Midbrain (tissue), 1 donor: ENCODE data around the gene AQP6.

ENCODE experiments used
- DNase-seq: peaks from one replicate; lab custom pipeline; 2025; lab: John Stamatoyannopoulos, UW

The AQP6 gene, protein sequence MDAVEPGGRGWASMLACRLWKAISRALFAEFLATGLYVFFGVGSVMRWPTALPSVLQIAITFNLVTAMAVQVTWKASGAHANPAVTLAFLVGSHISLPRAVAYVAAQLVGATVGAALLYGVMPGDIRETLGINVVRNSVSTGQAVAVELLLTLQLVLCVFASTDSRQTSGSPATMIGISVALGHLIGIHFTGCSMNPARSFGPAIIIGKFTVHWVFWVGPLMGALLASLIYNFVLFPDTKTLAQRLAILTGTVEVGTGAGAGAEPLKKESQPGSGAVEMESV

DNA sequence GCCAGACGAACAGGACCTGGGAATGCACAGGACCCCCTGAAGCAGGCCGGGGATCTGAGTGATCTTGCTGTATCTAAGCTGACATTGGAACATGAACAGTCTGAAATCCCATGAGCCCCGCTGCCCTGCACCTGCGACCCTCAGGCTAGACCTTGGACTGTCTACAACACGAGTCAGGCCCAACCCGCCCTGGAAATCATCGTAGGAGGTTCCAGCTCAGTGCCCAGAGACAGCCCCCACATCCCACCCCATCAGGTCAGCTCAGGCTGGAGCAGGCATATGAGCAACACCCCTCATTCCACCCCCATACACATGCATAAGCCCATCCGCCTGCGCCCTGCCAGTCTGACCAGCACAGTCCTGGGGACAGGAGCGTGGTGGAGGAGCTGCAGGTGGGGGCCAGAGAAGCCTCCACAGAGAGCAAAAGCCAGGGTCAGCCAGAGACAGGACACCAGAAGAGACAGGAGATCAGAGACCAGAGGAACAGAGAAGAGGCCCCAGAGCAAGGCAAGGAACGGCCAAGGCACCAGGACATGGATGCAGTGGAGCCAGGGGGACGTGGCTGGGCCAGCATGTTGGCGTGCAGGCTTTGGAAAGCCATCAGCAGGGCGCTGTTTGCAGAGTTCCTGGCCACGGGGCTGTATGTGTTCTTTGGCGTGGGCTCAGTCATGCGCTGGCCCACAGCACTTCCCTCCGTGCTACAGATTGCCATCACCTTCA lies at the start of gene AQP6:
Gene AQP6 (plus strand): TSS at position 307 of the 720 bp plus-strand sequence. CDS start 227 bp downstream, at position 534.
- no peak for DNase-seq

DNA sequence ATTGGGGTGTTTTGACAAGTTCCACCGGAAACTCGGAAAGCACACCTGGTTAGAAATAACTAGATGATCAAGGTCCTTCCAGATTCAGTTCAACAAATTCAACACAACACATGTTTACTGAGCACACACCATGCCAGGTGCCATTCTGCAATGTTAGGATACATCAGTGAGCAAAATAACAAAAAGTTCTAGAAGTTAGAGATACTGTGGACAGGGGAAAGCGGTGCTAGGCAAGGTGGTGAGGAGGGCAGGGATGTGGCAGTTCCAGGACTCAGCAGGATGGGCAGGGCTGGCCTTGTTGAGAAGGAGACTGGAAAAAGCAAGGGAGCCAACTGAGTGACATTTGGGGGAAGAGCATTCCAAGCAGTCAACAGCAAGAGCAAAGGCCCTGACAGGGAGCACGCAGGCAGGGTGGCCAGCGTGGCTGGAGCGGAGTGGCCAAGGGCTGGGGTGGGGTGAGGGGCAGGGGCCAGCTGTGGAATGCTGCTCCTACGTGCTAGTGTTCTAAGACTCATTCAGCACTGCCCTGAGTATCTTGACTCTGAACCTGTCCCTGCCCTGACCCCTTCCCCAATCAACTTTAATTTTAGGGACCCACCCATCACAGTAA lies 49.6 kb upstream of the AQP6 start:
- DNase-seq, result no peak

DNA sequence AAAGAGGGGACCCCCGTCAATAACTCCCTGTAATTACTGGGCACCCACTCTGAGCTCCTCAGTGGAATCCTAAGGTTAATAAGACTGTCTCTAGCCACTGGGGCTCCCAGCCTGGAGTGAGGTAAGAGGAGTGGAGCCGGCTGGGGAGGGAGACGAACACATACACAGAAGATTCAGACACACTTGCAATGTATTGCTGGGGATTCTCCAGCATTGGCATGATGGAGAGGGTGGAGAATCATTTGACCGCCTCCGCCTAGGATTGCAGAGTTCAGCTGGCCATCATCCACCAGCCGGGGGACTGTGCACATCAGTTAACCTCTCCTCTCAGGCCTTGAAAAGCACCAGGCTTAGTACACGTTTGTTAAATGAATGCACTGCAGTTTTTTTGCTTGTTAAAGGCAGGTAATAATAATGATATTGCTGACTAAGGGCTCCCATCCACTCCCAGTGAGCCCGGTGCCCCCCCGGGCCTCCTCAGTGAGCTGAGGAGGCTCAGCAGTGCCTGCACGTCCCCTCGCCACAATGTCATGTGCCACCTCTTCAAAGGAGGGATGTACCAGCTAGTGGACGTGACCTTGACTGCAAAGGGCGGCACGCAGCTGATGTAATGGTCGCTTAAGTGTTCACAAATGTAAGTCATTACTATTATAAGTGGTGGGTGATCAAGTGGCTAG lies 48.7 kb upstream of the AQP6 start:
- DNase-seq, result no peak

DNA sequence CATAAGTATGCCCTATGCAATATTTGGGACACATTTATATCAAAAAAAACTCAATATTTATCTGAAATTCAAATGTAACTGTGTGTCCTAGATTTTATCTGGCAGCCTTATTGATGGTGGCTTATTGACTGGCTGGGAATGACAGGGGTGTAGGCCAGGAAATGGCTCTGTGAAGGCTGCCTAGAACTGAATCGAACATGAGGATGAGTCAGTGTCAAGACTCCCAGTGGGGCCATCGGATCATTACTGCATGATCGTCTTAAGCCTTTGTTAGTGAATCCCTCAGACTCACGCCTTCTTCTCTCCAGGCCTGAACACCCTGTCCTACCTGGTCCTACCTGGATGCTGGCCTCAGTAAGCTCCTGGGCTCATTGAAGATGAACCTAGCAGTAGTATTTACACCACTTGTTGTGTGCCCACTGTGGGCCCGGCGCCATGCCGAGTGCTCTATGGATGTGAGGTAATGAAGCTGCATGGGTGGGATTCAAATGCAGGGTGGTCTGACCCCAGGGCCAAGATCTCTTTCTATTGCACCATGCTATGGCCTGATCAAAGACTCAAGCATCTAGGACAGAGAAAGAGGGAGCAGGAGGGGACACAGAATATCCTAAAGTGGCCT lies 48.0 kb upstream of the AQP6 start:
- DNase-seq, result no peak

DNA sequence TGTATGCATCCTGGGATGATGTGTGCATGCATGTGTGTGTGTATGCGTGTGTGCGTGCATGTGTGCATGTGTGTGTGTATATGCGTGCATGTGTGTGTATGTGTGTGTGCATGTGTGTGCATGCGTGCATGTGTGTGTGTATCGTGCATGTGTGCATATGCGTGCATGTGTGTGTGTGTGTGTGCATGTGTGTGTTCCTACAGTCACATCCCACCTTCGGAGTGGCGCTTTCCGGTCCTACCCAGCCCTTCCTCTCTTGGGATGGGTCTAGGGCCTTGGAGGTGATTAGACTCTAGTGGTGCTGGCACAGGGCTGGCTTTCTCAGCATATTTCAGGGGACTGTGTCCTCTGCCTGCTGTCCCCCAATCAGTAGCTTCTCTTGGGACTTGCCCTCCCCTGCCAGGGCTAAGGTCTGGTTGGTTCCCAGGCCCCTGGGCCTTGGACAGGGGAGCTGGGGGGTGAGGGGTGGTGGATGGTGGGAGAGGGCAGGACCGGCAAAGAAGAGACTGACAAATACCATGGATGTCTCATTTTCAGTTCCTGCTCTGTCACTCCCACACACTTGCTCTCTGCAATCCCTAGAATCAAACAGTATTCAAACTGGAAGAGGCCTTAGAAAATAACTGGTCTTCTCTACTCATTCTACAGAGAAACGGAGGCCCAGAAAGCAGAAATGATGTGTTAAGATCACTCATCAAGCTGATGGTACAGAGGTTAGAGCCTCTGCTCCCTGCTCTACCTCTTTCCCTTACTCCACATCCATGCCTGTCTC lies 47.1 kb upstream of the AQP6 start:
- no peak for DNase-seq

DNA sequence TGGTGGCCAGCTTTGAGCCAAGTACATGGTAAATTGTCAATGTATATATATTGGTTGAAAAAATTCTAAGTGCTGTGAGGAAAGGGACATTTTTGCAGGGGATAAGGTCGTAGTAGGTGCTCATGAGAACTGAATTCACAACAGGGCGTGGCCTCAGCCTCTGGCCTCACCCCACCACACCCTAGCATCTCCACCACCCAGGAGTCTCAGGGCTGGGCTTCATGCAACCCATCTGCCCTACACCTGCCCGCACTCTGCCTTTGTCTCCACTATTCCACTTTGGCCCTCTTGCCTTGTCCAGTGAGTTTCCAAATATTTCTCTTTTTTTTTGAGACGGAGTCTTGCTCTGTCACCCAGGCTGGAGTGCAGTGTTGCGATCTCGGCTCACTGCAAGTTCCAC lies 44.3 kb upstream of the AQP6 start:
- no peak for DNase-seq

DNA sequence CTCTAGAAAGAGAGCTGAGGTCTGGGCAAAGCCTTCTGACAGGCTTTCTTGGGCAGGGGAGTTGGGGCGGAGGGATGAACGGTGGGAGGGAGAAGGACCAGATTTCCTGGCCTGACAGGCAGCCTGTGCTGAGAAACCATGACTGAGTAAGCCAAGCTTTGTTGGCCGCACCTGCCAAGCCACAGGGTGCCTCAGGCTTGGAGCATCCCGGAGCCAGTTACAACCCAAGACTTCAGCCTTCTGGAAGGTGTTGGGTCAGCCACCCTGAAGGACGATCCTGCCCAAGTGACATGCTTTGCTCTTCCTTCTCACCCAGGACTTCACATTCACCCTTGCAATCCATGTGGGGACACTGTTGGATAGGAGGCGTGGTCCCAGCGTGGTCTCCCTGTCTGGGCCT lies 43.2 kb upstream of the AQP6 start:
- DNase-seq, result no peak

DNA sequence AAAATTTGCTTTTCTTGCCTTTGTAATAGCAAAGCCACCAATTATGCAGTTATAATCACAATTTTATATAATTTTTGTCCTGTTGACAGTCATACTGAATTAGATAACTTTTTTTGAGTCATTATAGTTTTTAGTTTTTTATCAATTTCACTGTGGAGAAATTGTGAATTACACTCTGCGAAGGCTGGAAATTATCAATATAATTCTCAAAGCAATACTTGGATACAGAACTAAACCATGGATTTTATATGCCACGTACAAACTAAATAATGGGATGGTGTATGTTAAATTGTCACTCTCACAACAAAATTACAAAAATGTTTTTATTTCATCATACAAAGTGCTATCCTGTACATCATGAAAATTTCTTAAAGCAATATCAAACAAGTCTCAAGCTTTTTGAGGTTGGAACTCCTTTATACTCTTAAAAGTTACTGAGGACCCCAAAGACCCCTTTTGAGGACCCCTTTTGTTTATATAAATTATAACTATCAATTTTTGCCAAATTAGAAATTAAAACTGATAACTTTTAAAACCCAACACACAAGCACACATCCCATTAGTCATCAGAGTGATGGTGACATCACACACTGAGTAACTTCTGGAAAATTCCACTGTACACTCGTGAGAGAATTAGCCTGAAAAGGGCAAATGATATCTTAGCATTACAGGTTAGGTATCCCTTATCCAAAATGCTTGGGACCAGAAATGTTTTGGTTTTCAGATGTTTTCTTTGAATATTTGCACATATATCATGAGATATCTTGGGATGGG lies 42.0 kb upstream of the AQP6 start:
- DNase-seq, result no peak

DNA sequence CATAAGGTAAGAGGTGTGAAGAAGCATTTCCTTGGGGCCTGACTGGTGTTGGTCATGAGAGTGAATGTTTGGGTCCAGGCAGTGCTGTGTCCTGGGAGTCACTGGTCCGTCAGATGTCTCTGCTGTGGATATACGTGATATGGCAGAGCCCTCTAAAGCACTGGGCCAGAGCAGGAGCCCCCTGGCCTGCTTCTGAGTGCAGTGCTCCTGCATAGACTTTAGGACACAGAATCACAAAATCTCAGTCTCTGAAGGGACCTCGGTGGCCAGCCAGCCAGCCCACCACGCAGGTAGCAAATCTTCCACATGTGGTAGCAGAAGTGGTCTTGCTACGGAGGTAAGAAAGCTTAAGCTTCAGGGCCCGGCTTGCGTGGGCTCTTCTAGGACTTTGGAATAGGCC lies 40.7 kb upstream of the AQP6 start:
- no peak for DNase-seq

DNA sequence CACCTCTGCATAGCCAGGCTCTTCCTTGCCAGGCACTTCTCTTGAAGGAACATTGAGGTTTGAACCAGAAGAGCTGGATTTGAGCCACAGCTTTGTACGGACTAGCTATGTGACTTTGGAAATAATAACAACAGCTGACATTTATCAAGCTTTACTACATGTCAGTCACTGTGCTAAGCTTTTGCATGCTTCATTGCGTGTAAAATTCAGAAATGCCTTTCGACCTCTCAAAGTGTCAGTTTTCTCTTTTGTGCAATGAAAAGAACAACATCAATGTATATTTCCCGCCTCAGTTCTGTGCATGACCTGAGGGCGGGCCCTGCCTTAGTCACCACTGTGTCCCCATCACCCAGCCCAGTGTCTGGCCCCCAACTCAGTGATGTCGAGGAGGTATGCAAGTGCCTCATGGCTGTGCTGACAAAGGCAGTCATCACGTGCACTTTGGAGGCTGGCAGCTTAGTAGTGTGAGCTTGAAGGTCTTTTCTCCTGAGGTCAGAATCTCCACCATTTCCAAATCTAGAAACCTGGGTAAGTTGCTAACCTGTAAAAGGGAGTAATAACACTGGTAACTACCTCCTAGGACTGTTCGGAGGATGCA lies 40.1 kb upstream of the AQP6 start:
- DNase-seq, result no peak

DNA sequence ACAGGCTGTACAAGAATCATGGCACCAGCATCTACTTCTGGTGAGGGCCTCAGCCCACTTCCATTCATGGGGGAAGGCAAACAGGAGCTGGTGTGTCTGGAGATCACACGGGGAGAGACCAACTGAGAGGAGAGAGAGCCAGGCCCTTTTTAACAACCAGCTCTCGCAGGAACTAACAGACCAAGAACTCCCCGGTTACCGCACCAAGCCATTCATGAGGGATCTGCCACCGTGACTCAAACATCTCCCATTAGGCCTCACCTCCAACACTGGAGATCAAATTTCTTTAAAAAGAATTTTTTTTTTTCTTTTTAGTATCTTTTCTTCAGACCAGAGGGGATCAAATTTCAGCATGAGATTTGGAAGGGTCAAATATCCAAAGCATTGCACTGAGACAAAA lies 39.0 kb upstream of the AQP6 start:
- DNase-seq, result no peak

DNA sequence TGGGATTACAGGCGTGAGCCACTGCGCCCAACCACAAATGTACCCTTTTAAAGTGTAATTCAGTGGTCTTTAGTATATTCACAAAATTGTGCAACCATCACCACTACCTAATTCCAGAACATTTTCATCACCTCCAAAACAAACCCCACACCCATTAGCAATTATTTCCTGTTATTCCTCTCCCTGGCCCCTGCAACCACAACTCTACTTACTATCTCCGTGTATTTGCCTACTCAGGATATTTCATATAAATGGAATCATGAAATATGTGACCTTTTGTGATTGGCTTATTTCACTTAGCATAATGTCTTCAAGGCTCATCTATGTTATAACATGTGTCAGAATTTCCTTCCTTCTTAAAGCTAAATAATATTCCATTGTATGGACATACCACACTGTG lies 38.2 kb upstream of the AQP6 start:
- no peak for DNase-seq

DNA sequence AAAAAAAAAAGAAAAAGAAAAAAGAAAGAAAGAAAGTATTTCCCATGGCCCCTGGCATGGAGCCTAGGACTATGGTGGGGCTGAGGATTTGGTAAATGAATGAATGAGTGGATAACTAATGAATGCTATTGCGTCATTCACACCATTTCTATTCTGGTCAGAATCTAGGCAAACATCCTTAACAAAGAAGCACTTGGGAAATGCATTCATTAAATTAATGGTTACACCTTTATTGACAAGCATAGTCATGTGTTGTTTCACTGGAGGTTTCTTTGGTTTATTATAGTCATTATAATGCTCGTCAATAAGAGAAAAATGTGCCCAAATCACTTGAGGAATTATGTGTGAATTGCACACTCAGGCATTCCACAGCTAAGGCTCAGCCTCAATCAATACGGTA lies 35.8 kb upstream of the AQP6 start:
- DNase-seq, result no peak

DNA sequence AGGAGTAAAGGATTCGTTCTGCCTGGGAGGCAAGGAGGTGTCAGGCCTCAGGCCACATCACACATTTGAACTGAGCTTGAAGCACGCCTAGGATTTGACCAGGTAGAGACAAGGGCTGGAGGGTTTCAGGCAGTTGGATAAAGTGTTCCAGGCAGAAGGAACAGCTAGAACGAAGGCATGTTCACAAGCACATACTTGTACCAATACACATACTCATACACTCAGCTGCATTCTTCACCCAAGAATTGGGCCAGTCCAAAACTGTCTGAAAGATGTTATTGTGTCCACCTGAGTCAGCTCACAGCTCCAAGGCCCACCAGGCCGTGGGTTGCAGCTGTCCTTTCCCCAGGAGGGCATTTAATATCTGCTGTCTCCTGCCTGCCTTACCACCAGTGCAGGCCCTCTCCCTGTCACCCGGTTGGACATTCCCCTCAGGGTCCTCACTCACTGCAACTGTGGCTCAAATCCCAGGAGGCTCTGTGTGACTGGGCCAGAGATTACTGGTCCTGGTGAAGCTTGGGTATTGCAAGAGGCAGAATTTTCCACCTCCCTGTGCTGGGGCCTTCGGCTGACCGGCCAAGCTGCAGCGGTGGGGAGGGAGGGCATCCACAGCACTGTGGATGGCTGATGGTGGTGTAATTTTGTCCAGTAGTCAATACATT lies 35.0 kb upstream of the AQP6 start:
- no peak for DNase-seq

DNA sequence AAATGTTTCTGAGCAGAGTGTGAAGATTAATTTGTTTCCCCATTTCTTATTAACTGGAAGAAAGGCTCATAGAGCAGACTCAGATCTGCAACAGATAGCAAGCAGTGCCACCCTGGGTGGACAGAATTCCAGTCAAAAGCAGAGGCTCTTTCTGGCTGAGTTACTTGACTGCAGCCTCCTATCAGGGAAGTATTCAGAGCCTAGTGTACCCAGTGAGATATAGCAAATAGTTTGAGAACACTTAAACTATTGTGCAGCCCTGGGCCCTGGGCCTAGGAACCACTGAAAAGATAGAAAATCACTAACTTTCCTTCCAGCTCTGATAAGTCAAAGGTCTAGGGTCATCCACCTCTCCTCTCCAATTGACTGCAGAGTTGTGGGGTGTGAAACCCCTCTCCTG lies 33.4 kb upstream of the AQP6 start:
- DNase-seq, result no peak

DNA sequence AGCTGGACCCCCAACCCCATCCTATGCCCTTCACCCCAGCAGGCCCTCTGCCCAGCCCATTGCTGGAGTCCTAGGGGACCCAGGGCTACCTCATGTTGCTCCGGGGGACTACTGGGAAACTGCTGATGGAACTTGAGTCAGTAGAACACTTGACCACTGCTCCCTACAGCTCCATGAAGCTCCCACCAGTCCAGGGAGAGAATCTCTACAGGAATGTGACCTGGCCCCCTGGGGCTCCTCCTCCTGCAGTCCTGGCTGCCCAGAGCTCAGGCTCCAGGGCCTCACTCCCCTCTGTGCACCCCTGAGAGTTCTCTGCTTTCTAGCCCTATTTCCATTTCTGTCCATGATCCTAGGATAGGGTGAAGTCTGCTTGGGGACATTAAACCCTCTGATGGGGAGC lies 33.0 kb upstream of the AQP6 start:
- DNase-seq, result no peak

DNA sequence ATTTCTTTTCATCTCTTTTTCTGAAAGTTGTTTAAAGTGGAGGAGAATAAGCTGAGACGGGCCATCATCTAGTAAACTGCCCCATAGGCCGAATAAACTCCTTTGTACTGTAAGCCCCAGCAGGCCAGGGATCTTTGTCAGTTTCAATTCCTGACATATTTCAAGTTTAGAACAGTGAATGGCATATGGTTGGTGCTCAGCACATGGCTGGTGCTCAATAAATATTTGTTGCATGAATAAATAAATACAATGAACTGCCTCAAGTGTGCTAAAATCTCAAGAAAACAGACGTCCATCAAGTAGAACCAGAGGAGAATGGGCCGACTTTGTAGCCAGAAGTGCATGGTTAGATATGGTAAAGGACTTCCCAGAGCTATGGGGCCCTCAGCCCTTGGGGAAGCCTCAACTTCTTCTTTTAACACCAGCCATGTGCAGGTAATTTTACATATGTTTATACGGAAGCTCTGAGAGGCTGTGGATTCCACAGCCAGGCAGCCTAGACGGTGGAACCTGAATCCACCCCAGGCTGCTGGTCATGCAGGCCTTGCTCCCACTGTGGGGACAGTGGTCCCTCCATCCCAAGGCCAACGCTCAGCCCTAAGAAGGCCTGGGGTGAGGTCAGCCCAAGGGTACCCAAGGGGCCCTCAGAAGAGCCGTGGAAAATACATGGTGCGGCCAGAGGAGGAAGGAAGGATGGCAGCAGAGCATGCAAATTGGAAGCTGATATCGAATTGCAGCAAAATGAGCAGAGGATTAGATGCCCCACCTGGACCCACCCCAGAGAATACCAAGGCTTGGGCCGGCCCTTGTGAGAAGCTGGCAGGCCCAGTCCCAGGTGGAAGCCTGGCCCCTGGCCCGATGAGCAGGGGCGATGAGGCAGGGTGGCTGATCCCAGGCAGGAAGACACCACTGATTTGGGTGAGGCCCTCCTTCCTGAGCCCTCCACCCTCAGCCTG lies 30.9 kb upstream of the AQP6 start:
- DNase-seq, result no peak

DNA sequence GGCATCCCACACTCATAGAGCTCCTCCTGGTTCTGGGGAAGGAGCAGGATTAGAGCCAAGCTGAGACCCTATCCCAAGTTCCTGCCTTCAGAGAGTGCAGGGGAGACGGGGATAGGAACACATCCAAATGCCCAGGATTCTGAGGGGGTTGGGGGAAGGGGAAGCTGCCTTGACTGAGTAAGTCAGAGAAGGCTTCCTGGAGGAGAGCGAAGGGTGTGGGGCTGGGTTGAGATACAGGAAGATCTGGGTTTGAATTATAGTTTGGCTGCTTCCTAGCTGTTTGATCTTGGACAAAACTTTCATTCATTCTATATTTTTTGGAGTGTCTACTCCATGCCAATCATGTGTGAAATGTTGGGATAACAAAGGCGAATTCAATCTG lies 30.2 kb upstream of the AQP6 start:
- no peak for DNase-seq
